Activated naive CD4-positive, alpha-beta T cell treated with anti-CD3 and anti-CD28 coated beads for 36 hours (primary cell): ENCODE measurements around the gene ARMC12. TPM values are rescaled to one million over a fixed set of nuclear protein-coding genes. Genes with fewer than 3 reads are reported as not detected.
"Not testable (repeated sequence)": the region's sequence is repeated elsewhere in the genome, so short reads cannot be mapped to it uniquely, and the experiment has no call there.

Experiments
- CTCF ChIA-PET: fragments of 350-600 bp; sonication (Branson Sonifier 250); formaldehyde crosslinking; loops from one replicate; lab custom pipeline; 2021; ENCODE audit warnings: antibody characterized with exemption; lab: Charles Lee
- DNase-seq: peaks from one replicate; pipeline ENCODE4 v3.0.0-alpha.2; 2020
- H3K27ac Mint-ChIP-seq: one replicate; pipeline ENCODE4 v1.8.0; 2021; ENCODE audit warnings: mild to moderate bottlenecking, mixed read lengths
- H3K27me3 Mint-ChIP-seq: one replicate; pipeline ENCODE4 v1.8.0; 2021; ENCODE audit warnings: low read depth, mixed read lengths
- H3K36me3 Mint-ChIP-seq: one replicate; pipeline ENCODE4 v1.8.0; 2021; ENCODE audit warnings: low read depth, mixed read lengths
- H3K4me1 Mint-ChIP-seq: one replicate; pipeline ENCODE4 v1.8.0; 2021; ENCODE audit warnings: low read depth, mixed read lengths
- H3K4me3 Mint-ChIP-seq: one replicate; pipeline ENCODE4 v1.8.0; 2021; ENCODE audit warnings: mild to moderate bottlenecking, moderate library complexity, mixed read lengths
- H3K9me3 Mint-ChIP-seq: one replicate; pipeline ENCODE4 v1.8.0; 2021; ENCODE audit warnings: mixed read lengths
- intact Hi-C: fragments of 100-400 bp; cut with micrococcal nuclease; formaldehyde crosslinking; loops from one replicate; pipeline ENCODE4 v1.15.1; 2023
- total RNA-seq, 2 experiments: library from RNA; stranded (reverse); gene quantifications; one replicate each; pipeline ENCODE4 v1.2.3, GENCODE V29; 2021

The ARMC12 gene
- total RNA-seq: 1 to 10 TPM; 3.1 to 3.9 TPM

DNA sequence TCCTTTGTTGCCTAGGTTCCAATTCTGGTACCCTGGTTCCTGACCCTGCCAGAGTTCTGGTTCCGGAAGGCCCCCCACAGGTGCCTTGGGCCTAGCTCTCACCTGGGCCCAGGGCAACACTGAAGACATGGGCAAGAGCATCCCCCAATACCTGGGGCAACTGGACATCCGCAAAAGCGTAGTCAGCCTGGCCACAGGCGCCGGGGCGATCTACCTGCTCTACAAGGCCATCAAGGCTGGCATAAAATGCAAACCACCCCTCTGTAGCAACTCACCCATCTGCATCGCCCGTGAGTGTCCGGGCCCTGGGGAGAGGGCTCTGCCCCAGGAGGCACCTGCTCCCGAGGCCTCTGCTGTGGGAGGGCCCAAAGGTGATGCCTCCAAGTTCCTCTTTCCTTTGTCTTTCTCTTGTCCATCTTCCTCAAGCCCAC, at the start of gene ARMC12:
ARMC12 (plus strand) TSS at position 51 of the 431 bp plus-strand sequence; CDS start at position 128, 77 bp downstream.
- CTCF ChIA-PET: interaction anchor here (0.5 to 6.1 kb wide), 58 partner anchors 8 to 505 kb away, joined by 3 to 207 read pairs (median 5); partner anchors contain the start of gene TEAD3
- Mint-ChIP-seq H3K4me1 (peaks cover 52% of the 10 kb centered on the region), H3K4me3 (peak within 1 kb of the TSS; percentile 29)

DNA sequence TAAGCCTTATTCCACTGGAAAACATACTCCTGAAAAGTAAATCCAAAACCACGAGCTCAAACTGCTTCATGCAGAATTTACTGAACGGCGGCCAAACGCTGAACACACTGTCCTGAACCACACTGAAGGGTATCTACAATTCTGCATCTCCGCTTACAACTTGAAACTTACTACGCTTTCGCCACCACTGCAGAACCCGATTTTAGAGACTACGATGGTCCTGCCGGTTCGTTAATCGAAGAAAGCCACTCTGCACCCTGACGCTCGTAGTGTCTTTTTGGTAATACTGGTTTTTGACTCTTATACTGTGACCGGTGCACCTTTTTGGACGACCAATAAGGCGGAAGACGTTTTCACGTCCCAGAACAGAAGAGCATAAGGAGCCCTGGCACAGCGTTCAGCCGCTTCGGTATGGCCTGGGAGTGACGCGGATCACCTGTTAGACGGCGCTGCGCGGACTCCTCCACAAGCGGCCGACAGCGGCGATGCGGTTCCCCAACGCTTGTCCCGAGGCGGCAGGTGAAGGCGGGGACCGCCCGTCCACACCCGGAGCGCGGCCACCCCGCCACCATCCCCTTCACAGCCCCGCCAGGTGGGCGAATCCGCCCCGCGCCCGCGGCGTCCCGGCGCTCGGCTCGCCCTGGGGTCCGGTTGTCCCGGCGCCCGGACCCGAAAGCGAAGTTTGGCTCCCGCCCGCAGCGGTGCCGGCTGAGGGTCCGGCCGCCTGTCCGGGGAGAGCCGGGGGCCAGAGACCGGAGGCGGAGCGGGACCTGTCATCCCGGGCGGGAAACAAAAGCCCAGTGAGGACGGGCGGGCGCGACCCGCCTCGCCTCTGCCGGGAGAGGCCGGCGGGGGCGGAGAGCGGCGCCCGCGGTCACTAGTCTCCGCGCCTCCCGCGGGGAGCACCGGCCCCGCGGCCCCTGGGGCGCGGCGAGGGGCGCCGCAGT, 48.9 kb upstream of the ARMC12 start:
- Mint-ChIP-seq H3K4me1 (peaks cover 19% of the 10 kb centered on the region), H3K36me3 (peaks cover 22% of the 10 kb centered on the region), H3K27ac (peak overlapping the region; percentile 94), H3K9me3 (no peaks in the 10 kb centered on the region), H3K27me3 (no peaks in the 10 kb centered on the region), H3K4me3 (peak overlapping the region; percentile 97)
- peak; percentile 65 for DNase-seq
- intact Hi-C loops: loop anchor here (1.0 to 2.0 kb wide), 6 partner anchors 19 to 103 kb away; partner anchors contain the start of gene ARMC12
- CTCF ChIA-PET: interaction anchor here (0.6 to 5.3 kb wide), 12 partner anchors 19 to 164 kb away, joined by 3 to 42 read pairs (median 6); partner anchors contain the start of gene ARMC12

More for the DNA sequence above, at the start of gene ARMC12:
- H3K9me3 Mint-ChIP-seq: no peaks in the 10 kb centered on the region
- no peak for DNase-seq
- peak within 1 kb of the TSS; percentile 77 for H3K27ac Mint-ChIP-seq
- no peaks in the 10 kb centered on the region for H3K36me3 Mint-ChIP-seq
- intact Hi-C loops: loop anchor here (1.0 to 5.0 kb wide), 9 partner anchors 48 to 440 kb away; partner anchors contain the start of genes DEF6, FKBP5, PPARD and RPL10A
- H3K27me3 Mint-ChIP-seq: no peaks in the 10 kb centered on the region

DNA sequence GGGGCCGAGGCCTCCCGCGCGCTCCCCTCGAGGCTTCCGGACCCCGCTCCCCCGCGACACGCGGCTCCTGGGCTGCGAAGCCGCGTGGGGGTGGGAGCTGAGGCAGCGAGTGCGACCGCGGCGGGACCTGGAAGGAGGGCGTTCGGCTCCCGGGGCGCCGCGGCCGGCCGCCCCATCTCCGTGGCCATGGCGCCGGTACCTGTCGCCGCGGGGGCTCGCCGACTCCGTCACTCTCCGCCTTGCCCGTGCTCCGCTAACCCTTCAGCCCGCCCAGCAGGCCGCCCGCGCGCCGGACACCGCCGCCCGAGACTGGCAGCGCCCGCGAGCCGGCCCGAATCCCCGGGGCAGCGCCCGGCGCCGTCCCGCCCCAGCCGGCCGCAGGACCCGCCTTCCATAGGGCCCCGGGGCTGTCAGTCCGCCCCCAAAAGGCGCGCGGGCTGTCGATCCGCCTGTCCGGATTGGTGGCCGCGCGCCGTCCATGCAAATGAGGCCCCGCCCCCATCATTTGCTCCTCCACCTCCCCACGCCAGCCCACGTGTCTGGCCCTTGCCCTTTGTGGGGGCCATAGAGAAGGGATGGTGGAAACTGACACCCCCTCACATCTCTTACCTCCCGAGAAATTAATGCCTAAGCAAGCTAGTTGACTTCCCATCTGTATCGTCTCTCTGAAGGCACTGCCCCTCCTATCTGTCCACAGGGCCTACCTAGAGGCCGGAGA, 48.1 kb upstream of the ARMC12 start, which contains the start of gene FKBP5:
FKBP5 (minus strand) TSS at position 311 of the 718 bp plus-strand sequence. CDS start 46,091 bp downstream, outside the sequence.
- CTCF ChIA-PET: interaction anchor here (0.6 to 2.0 kb wide), 4 partner anchors 10 to 66 kb away, joined by 3 to 7 read pairs (median 4); no protein-coding TSS in a partner anchor
- H3K36me3 Mint-ChIP-seq: peaks cover 21% of the 10 kb centered on the region
- H3K4me3 Mint-ChIP-seq: peak within 1 kb of the TSS; percentile 97
- peak; percentile 92 for DNase-seq
- H3K27ac Mint-ChIP-seq: peak within 1 kb of the TSS; percentile 94
- H3K9me3 Mint-ChIP-seq: no peaks in the 10 kb centered on the region
- intact Hi-C loops: loop anchor here (1.0 to 2.0 kb wide), 5 partner anchors 19 to 48 kb away; partner anchors contain the start of gene ARMC12
- H3K4me1 Mint-ChIP-seq: peaks cover 16% of the 10 kb centered on the region
- H3K27me3 Mint-ChIP-seq: no peaks in the 10 kb centered on the region

DNA sequence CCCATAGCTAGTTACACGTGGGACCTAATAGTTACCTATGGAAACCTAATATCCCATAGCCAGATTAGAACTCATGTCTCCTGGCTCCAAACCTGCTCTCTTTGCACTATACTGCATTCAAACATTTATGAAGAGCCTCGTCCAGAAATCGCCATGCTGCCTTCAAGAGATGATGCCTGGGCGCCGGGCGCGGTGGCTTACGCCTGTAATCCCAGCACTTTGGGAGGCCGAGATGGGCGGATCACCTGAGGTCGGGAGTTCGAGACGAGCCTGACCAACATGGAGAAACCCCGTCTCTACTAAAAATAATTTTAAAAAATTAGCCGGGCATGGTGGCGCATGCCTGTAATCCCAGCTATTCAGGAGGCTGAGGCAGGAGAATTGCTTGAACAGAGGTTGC, 46.8 kb upstream of the ARMC12 start:
- H3K4me3 Mint-ChIP-seq, H3K27me3 Mint-ChIP-seq, DNase-seq, intact Hi-C loops, H3K9me3 Mint-ChIP-seq, H3K27ac Mint-ChIP-seq: not testable (repeated sequence)
- CTCF ChIA-PET: interaction anchor here (0.7 to 2.0 kb wide), 2 partner anchors 37 to 168 kb away, joined by 3 to 7 read pairs; no protein-coding TSS in a partner anchor
- peaks cover 15% of the 10 kb centered on the region for H3K36me3 Mint-ChIP-seq
- peaks cover 17% of the 10 kb centered on the region for H3K4me1 Mint-ChIP-seq

- CTCF ChIA-PET: interaction anchor here (0.5 to 2.0 kb wide), 3 partner anchors 8 to 40 kb away, joined by 3 to 7 read pairs (median 3); no protein-coding TSS in a partner anchor
- H3K36me3 Mint-ChIP-seq: peaks cover 14% of the 10 kb centered on the region
- H3K9me3 Mint-ChIP-seq: peaks cover 5% of the 10 kb centered on the region
- intact Hi-C loops: no loop called here
- H3K4me1 Mint-ChIP-seq: peaks cover 15% of the 10 kb centered on the region
- no peak for DNase-seq
- no peaks in the 10 kb centered on the region for H3K27me3 Mint-ChIP-seq
- H3K4me3 Mint-ChIP-seq: no peak overlapping the region
- H3K27ac Mint-ChIP-seq: no peak overlapping the region
These were observed 46.3 kb upstream of the ARMC12 start for GRCh38 chr6:35690484-35690883.

DNA sequence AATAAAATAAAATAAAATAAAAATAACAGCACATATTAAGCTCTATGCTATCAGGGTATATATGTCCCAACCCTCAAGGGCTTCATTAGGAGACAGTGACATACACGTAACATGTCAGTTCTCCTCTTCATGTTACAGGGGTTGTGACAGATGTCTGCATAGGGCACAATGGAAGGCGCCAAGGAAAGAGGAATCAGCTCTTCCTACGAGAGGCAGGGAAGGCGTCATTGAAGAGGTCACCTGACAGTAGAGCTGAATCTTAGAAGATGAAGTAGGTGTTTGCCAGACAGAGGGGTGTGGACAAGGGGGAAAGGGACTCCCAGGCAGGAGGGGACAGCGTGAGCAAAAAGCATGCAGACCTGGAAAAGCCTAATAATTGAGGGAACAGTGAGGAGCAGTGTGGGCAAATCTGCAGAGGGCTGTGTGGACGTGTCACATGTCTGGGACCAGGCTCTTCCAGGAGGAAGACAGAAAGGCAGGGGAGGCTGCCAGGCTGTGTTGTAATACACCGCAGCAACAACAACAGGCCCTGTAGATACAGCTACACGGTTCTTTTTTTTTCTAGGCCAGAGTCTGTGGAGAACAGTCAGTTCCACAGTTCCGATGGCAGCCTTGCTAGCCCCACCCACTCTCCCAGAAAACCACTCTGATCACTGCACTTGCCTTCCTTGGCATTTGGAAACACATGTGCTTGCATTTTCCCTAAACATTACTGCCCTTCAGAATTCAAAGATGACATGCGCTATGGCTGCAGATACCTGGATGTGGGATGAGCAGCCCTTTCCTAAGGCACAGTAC, 45.6 kb upstream of the ARMC12 start:
- Mint-ChIP-seq H3K27me3 (no peaks in the 10 kb centered on the region), H3K4me1 (peaks cover 13% of the 10 kb centered on the region), H3K9me3 (peaks cover 5% of the 10 kb centered on the region), H3K36me3 (peaks cover 14% of the 10 kb centered on the region), H3K27ac (no peak overlapping the region), H3K4me3 (no peak overlapping the region)
- CTCF ChIA-PET: interaction anchor here (0.5 to 1.1 kb wide), 2 partner anchors 9 to 39 kb away, joined by 3 read pairs; no protein-coding TSS in a partner anchor
- intact Hi-C loops: no loop called here
- DNase-seq: no peak

DNA sequence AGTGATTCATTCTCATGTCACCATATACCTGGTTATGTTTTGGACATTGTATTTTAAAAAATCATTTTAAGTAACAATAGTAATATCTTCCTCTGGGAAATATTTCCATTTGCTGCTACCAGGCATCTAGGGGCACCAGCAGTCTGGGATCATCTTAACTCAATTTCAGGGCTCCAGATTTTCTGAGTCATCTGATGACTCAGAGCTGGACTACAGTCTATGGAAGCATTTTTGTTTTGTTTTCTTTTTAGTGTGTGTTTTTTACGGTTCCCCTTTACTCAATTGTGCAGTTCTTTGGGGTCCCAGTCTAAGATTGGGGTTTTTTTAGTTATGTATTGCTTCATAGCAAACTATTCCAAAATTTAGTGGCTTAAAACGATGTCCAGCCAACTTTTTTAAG, 42.4 kb upstream of the ARMC12 start:
- Mint-ChIP-seq H3K4me1 (peaks cover 9% of the 10 kb centered on the region), H3K9me3 (peaks cover 5% of the 10 kb centered on the region), H3K27me3 (no peaks in the 10 kb centered on the region), H3K27ac (no peak overlapping the region), H3K4me3 (no peak overlapping the region), H3K36me3 (peaks cover 3% of the 10 kb centered on the region)
- intact Hi-C loops: no loop called here
- no peak for DNase-seq
- CTCF ChIA-PET: no interaction called here

DNA sequence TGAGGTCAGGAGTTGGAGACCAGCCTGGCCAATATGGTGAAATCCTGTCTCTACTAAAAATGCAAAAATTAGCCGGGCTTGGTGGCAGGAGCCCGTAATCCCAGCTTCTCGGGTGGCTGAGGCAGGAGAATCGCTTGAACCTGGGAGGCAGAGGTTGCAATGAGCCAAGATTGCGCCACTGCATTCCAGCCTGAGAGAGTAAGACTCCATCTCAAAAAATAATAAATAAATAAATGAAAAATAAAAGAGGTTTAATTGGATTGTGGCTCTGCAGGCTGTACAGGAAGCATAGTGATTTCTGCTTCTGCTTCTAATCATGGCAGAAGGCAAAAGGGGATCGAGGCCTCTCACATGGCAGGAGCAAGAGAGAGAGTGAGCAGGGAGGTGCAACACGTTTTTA, 38.4 kb upstream of the ARMC12 start:
- H3K4me1 Mint-ChIP-seq, intact Hi-C loops, H3K36me3 Mint-ChIP-seq, H3K9me3 Mint-ChIP-seq, H3K4me3 Mint-ChIP-seq, CTCF ChIA-PET, H3K27me3 Mint-ChIP-seq, H3K27ac Mint-ChIP-seq, DNase-seq: not testable (repeated sequence)

DNA sequence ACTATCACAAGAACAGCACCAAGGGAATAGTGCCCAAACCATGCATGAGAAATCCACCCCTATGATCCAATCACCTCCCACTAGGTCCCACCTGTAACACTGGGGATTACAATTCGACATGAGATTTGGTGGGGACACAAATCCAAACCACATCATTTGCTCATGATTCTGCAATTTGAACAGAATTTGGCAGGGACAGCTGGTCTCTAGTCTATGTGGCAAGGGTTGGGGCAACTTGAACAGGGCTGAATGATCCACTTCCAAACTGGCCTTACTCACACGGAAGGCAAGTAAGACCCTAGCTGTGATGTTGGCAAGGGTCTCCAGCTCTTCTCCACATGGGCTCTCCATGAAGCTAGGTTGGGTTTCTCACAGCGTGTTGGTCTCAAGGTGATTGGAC, 38.0 kb upstream of the ARMC12 start:
- H3K4me1 Mint-ChIP-seq: peaks cover 5% of the 10 kb centered on the region
- CTCF ChIA-PET: no interaction called here
- H3K36me3 Mint-ChIP-seq: peaks cover 3% of the 10 kb centered on the region
- no peak for DNase-seq
- H3K27me3 Mint-ChIP-seq: no peaks in the 10 kb centered on the region
- intact Hi-C loops: no loop called here
- no peak overlapping the region for H3K4me3 Mint-ChIP-seq
- H3K27ac Mint-ChIP-seq: no peak overlapping the region
- H3K9me3 Mint-ChIP-seq: peaks cover 5% of the 10 kb centered on the region

DNA sequence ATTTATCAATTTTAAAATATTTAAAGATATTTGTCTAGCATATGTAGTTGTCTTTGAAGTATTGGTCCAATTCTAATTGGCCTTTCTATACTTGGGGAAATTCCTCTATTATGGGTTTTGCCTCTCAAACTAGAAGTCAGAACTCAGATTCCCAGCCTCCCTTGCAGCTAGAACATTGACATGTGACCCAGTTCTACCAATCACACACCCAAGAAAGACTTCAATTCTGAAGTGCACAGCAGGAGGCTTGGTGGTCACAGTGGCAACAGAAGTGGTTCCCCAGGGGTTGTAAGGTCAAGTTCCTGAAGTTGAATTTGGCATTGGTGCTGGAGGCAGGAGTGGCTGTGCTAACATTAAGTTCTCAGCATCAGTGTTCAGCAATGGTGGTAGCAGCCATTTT, 33.3 kb upstream of the ARMC12 start:
- CTCF ChIA-PET: interaction anchor here (0.6 kb wide), 1 partner anchor 947 kb away, joined by 3 read pairs; no protein-coding TSS in a partner anchor
- no peaks in the 10 kb centered on the region for H3K27me3 Mint-ChIP-seq
- H3K36me3 Mint-ChIP-seq: no peaks in the 10 kb centered on the region
- intact Hi-C loops: no loop called here
- peaks cover 4% of the 10 kb centered on the region for H3K4me1 Mint-ChIP-seq
- no peaks in the 10 kb centered on the region for H3K9me3 Mint-ChIP-seq
- no peak overlapping the region for H3K4me3 Mint-ChIP-seq
- no peak overlapping the region for H3K27ac Mint-ChIP-seq
- no peak for DNase-seq

DNA sequence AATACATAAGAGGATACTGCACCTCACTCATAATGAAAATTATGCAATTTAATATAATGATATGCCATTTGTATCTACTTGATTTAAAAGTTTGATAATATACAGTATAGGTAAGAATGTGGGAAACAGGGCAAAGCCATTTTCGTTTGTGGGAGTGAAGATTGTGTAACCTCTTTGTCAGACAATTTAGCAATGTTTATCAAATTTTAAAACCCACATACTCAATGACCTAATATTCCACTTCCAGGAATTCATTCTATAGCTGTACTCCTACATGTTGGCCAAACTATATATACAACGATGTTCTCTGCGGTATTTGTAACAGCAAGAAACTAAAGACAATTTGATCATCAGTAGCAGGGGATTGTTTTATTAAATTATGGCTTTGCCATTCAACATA, 30.4 kb upstream of the ARMC12 start:
- no peak overlapping the region for H3K27ac Mint-ChIP-seq
- H3K4me3 Mint-ChIP-seq: no peak overlapping the region
- CTCF ChIA-PET: interaction anchor here (0.7 to 1.3 kb wide), 2 partner anchors 30 to 106 kb away, joined by 3 to 4 read pairs; partner anchors contain the start of gene ARMC12
- no peaks in the 10 kb centered on the region for H3K27me3 Mint-ChIP-seq
- no peak for DNase-seq
- intact Hi-C loops: no loop called here
- H3K9me3 Mint-ChIP-seq: peaks cover 2% of the 10 kb centered on the region
- H3K4me1 Mint-ChIP-seq: peaks cover 20% of the 10 kb centered on the region
- H3K36me3 Mint-ChIP-seq: peaks cover 3% of the 10 kb centered on the region
